Natural killer cell (primary cell): ENCODE measurements around the gene GRID1. TPM values are rescaled to one million over a fixed set of nuclear protein-coding genes. Genes with fewer than 3 reads are reported as not detected.

Source experiments
- ATAC-seq, 3 donors: fragments of 150-1000 bp in 2 of 3; fragments of 200-7000 bp in 1 of 3; cut with Tn5 transposase; 1 replicate in 1 of 3; 2 replicates in 2 of 3; pipeline ENCODE4 v1.10.0; 2021; ENCODE audit warnings: mild to moderate bottlenecking in 2 of 3, moderate library complexity in 2 of 3
- DNase-seq, 2 donors: peaks; one replicate each; pipeline versions ENCODE4 v3.0.0 to v3.0.0-alpha.2; 2013 to 2021; ENCODE audit warnings: mixed read lengths in 1 of 2
- H3K27ac ChIP-seq: one replicate; pipeline ENCODE4 v1.5.1; 2013; ENCODE audit warnings: mild to moderate bottlenecking, low read length
- H3K27me3 ChIP-seq: one replicate; pipeline ENCODE4 v1.6.1; 2013; ENCODE audit warnings: low read length; ENCODE audit not compliant: control insufficient read depth, insufficient read depth
- H3K36me3 ChIP-seq: one replicate; pipeline ENCODE4 v1.6.1; 2013; ENCODE audit warnings: low read length; ENCODE audit not compliant: control insufficient read depth, insufficient read depth
- H3K4me1 ChIP-seq: one replicate; pipeline ENCODE4 v1.6.1; 2013; ENCODE audit warnings: low read length; ENCODE audit not compliant: control insufficient read depth, insufficient read depth
- H3K4me3 ChIP-seq: one replicate; pipeline ENCODE4 v1.5.1; 2013; ENCODE audit warnings: low read length
- H3K9me3 ChIP-seq: one replicate; pipeline ENCODE4 v1.6.1; 2013; ENCODE audit warnings: low read length; ENCODE audit not compliant: control insufficient read depth, insufficient read depth
- H3K27ac Mint-ChIP-seq, 2 donors: one replicate each; pipeline ENCODE4 v1.8.0; 2022; ENCODE audit warnings: mild to moderate bottlenecking in 2 of 2, mixed read lengths in 2 of 2, moderate library complexity in 1 of 2
- H3K27me3 Mint-ChIP-seq, 2 donors: one replicate each; pipeline ENCODE4 v1.8.0; 2022; ENCODE audit warnings: low read depth in 2 of 2, mixed read lengths in 2 of 2
- H3K36me3 Mint-ChIP-seq: one replicate; pipeline ENCODE4 v1.8.0; 2022; ENCODE audit warnings: mixed read lengths
- H3K4me1 Mint-ChIP-seq, 2 donors: one replicate each; pipeline ENCODE4 v1.8.0; 2022; ENCODE audit warnings: mixed read lengths in 2 of 2
- H3K4me3 Mint-ChIP-seq: one replicate; pipeline ENCODE4 v1.8.0; 2022; ENCODE audit warnings: mild to moderate bottlenecking, moderate library complexity, mixed read lengths
- H3K9me3 Mint-ChIP-seq, 2 donors: one replicate each; pipeline ENCODE4 v1.8.0; 2022; ENCODE audit warnings: mixed read lengths in 2 of 2
- WGBS: methylation state at CpG from one replicate; pipeline ENCODE4 v1.1.7; 2013; ENCODE audit warnings: missing lambda C conversion rate; ENCODE audit not compliant: insufficient coverage; 5-methylcytosine and 5-hydroxymethylcytosine counted together
- intact Hi-C: fragments of 100-400 bp; cut with micrococcal nuclease; formaldehyde crosslinking; loops from one replicate; pipeline ENCODE4 v1.14.2; 2022
- total RNA-seq, 4 donors: library from RNA; stranded (reverse); fragments of 120-200 nt in 1 of 4; gene quantifications; one replicate each; pipeline versions ENCODE4 v1.2.3 to v1.2.4, GENCODE V29; 2013 to 2022
- TF ChIP-seq, protein P1 (sequence below): fragments of 200-600 bp; IDR thresholded peaks from one replicate; pipeline ENCODE4 v1.8.0; 2022; ENCODE audit warnings: antibody characterized with exemption

The GRID1 gene
- total RNA-seq, 3 donors from 2014 or later (not counting 1 experiment from before 2014, with no cell fraction given): not detected

DNA sequence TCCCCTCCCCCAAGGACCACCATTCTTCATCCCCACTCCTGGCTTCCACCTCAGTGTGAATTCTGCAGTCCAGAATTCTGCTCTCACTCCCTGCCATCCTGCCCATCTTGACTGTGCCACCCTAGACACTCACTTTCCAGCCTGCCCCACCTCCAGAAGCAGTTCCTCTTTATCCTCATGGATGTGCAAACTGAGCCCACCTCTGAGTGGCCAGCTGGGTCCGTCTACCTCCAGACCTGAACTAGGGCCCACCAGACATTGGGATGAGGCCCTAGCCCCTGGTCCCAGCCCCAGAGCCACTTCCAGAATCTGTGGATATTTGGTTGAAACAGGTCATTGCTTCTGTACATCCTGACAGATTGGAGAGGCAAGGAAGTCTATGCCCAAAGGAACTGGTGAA lies 58.5 kb downstream of the GRID1 start:
- Mint-ChIP-seq H3K36me3 (no peaks in the 10 kb centered on the region), H3K4me1 (no peaks in the 10 kb centered on the region), H3K27me3 (peaks cover 0 to 5% of the 10 kb centered on the region in 2 donors), H3K4me3 (no peak overlapping the region), H3K27ac (no peak overlapping the region), H3K9me3 (no peaks in the 10 kb centered on the region)
- DNase-seq (no peak), ATAC-seq (no peak)
- no peak overlapping the region for H3K4me3 ChIP-seq
- no peaks in the 10 kb centered on the region for H3K27me3 ChIP-seq
- no peaks in the 10 kb centered on the region for H3K36me3 ChIP-seq
- H3K9me3 ChIP-seq: no peaks in the 10 kb centered on the region
- TF ChIP-seq, protein P1, sequence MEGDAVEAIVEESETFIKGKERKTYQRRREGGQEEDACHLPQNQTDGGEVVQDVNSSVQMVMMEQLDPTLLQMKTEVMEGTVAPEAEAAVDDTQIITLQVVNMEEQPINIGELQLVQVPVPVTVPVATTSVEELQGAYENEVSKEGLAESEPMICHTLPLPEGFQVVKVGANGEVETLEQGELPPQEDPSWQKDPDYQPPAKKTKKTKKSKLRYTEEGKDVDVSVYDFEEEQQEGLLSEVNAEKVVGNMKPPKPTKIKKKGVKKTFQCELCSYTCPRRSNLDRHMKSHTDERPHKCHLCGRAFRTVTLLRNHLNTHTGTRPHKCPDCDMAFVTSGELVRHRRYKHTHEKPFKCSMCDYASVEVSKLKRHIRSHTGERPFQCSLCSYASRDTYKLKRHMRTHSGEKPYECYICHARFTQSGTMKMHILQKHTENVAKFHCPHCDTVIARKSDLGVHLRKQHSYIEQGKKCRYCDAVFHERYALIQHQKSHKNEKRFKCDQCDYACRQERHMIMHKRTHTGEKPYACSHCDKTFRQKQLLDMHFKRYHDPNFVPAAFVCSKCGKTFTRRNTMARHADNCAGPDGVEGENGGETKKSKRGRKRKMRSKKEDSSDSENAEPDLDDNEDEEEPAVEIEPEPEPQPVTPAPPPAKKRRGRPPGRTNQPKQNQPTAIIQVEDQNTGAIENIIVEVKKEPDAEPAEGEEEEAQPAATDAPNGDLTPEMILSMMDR: no peak
- no peaks in the 10 kb centered on the region for H3K4me1 ChIP-seq
- intact Hi-C loops: no loop called here
- WGBS: 56% methylated on average over 1 of the region's 1 CpG
- no peak overlapping the region for H3K27ac ChIP-seq

GRCh38 chr10:86306628-86307278 lies 59.8 kb downstream of the GRID1 start:
- Histone ChIP-seq H3K36me3 (no peaks in the 10 kb centered on the region), H3K27me3 (no peaks in the 10 kb centered on the region), H3K27ac (no peak overlapping the region), H3K9me3 (no peaks in the 10 kb centered on the region), H3K4me3 (no peak overlapping the region), H3K4me1 (no peaks in the 10 kb centered on the region)
- no peaks in the 10 kb centered on the region for H3K9me3 Mint-ChIP-seq
- no peak overlapping the region for H3K4me3 Mint-ChIP-seq
- intact Hi-C loops: no loop called here
- TF ChIP-seq, protein P1: no peak
- no peaks in the 10 kb centered on the region for H3K36me3 Mint-ChIP-seq
- DNase-seq (no peak), ATAC-seq (no peak)
- H3K27me3 Mint-ChIP-seq: peaks cover 5 to 6% of the 10 kb centered on the region in 2 donors
- H3K4me1 Mint-ChIP-seq: no peaks in the 10 kb centered on the region
- 70% methylated on average over 2 of the region's 6 CpGs for WGBS
- no peak overlapping the region for H3K27ac Mint-ChIP-seq

DNA sequence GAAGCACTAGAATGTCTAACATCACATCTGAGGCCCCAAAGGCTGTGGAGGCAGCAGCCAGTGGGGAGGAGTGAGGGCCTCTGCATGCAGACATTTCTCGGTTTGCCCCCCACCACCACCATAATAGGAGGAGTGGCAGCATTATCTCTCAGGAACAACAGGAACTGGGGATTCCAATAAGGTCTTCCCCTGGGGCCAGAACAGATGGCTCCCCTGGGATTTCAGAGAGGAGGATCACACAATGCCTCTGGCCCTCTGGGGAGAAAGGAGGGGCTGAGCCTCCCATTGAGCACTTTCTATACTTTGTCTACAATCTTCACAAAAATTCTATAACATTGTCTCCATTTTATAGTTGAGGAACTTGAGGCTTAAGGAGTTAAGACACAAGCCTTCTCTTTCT lies 61.1 kb downstream of the GRID1 start:
- Mint-ChIP-seq H3K27ac (no peak overlapping the region), H3K4me1 (no peaks in the 10 kb centered on the region), H3K27me3 (peaks cover 5 to 6% of the 10 kb centered on the region in 2 donors), H3K4me3 (no peak overlapping the region), H3K36me3 (no peaks in the 10 kb centered on the region), H3K9me3 (no peaks in the 10 kb centered on the region)
- H3K4me3 ChIP-seq: no peak overlapping the region
- H3K4me1 ChIP-seq: no peaks in the 10 kb centered on the region
- intact Hi-C loops: no loop called here
- H3K27me3 ChIP-seq: no peaks in the 10 kb centered on the region
- TF ChIP-seq, protein P1: no peak
- no peak overlapping the region for H3K27ac ChIP-seq
- 40% methylated on average over 1 of the region's 1 CpG for WGBS
- DNase-seq (no peak), ATAC-seq (no peak)
- no peaks in the 10 kb centered on the region for H3K36me3 ChIP-seq
- H3K9me3 ChIP-seq: no peaks in the 10 kb centered on the region

GRCh38 chr10:86304436-86304835 lies 62.2 kb downstream of the GRID1 start:
- DNase-seq: no peak
- Mint-ChIP-seq H3K27me3 (peaks cover 5 to 6% of the 10 kb centered on the region in 2 donors), H3K27ac (no peak overlapping the region), H3K4me3 (no peak overlapping the region), H3K4me1 (no peaks in the 10 kb centered on the region), H3K9me3 (no peaks in the 10 kb centered on the region), H3K36me3 (no peaks in the 10 kb centered on the region)
- H3K36me3 ChIP-seq: no peaks in the 10 kb centered on the region
- TF ChIP-seq, protein P1: no peak
- H3K9me3 ChIP-seq: no peaks in the 10 kb centered on the region
- H3K4me1 ChIP-seq: no peaks in the 10 kb centered on the region
- H3K27ac ChIP-seq: no peak overlapping the region
- H3K27me3 ChIP-seq: no peaks in the 10 kb centered on the region
- 71% methylated on average over 3 of the region's 3 CpGs for WGBS
- intact Hi-C loops: no loop called here
- no peak for ATAC-seq
- no peak overlapping the region for H3K4me3 ChIP-seq
